HG03469 (cell line): ENCODE results near the gene SLC36A2.
"Not testable (repeated sequence)": the region's sequence is repeated elsewhere in the genome, so short reads cannot be mapped to it uniquely, and the experiment has no call there.

ENCODE experiments used
- ATAC-seq: cut with Tn5 transposase; IDR thresholded peaks from one replicate; pipeline ENCODE4 v1.9.1; 2021; ENCODE audit warnings: mild to moderate bottlenecking, moderate library complexity, moderate number of reproducible peaks; ENCODE audit not compliant: unreplicated experiment

Gene SLC36A2

DNA sequence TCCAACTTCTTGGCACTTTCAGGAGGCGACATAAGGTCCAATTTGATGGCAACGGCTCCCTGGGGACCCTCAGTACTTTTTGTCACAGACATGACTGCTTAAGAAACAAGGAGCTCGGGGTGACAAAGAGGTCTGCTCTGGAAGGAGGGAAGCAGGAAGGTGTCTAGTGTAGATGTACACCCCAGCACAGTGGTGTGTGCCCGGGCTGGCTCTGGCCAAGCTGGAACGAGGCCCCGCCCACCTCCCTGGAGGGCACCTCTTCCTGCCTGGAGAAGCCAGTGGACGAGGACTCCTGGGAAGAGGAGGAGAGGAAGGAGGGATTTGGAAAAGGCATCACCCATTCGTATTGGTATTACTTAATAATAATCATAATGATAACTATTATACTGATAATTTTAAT, at the start of gene SLC36A2:
Gene SLC36A2, minus strand, starts transcription at position 191 of the 400 bp plus-strand sequence. Its CDS starts 99 bp downstream, at position 92.
- ATAC-seq = no peak

DNA sequence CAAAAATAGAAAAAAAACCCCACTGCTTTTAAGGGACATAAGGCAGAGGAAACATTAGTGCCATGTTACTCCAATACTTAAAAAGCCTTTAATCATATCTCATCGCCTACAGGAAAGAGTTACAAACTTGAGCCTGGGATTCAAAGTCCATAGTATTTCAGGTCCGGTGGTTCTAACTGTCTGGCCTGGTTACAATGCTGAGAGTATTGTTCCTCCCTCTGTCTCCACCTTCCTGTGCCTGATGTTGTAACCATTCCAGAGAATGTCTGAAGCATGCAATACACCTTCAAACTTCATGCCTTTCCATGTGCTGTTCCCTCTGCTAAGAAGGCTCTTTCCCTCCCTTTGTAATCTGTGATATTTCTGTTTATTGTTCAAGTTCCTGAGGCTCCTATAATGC, 41.6 kb upstream of the SLC36A2 start:
- no peak for ATAC-seq

- no peak for ATAC-seq
Observed at GRCh38 chr5:151384106-151384505, 36.7 kb upstream of the SLC36A2 start.

DNA sequence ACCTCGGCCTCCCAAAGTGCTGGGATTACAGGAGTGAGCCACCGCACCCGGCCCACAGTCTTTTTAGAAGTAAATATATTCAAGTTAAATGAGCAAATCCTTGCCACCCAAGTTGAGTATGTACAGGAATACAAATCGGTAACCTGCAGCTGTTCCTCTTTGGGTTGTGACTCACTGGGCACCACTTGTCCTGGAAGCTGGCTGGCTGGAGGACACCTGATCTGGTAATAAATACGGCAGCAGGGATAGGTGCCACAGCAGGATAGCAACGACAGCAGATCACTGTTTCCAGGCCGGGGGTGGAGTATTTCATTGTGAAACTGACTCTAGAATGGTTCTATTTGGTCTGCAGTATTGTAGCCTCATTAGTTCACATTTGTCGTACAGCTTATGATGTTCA, 35.7 kb upstream of the SLC36A2 start:
- ATAC-seq = no peak

GRCh38 chr5:151382576-151382975, 35.2 kb upstream of the SLC36A2 start:
- no peak for ATAC-seq

GRCh38 chr5:151381899-151382298, 34.5 kb upstream of the SLC36A2 start:
- ATAC-seq = no peak

GRCh38 chr5:151378616-151379015, 31.3 kb upstream of the SLC36A2 start:
- no peak for ATAC-seq

DNA sequence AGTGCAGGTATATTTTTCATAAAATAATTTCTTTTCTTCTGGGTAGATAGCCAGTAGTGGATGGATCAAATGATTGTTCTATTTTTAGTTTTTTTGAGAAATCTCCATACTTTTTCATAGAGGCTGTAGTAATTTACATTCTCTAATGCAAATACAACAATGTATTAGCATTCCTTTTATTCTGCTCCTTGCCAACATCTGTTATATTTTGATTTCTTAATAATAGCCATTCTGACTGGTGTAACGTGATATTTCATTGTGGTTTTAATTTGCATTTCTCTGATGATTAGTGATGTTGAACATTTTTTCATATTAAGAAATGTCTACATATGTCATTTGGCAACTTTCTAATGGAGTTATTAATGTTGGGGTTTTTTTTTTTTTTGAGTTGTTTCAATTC, 27.2 kb upstream of the SLC36A2 start:
- ATAC-seq = no peak

DNA sequence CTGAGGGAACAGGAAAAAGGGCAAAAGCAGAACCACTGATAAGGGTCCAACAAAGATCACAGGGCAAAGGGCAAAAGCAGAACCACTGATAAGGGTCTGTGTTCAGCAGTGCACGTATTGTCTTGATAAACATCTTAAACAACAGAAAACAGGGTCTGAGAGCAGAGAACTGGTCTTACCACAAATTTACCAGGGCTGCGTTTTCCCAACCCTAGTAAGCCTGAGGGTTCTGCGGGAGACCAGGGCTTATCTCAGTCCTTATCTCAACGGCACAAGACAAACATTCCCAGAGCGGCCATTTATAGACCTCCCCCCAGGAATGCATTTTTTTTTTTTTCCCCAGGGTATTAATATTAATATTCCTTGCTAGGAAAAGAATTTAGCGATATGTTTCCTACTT, 19.7 kb upstream of the SLC36A2 start:
- not testable (repeated sequence) for ATAC-seq

- ATAC-seq = no peak
Observed at GRCh38 chr5:151363673-151364072, 16.3 kb upstream of the SLC36A2 start.

- ATAC-seq = no peak
Observed at GRCh38 chr5:151362970-151363369, 15.6 kb upstream of the SLC36A2 start.

DNA sequence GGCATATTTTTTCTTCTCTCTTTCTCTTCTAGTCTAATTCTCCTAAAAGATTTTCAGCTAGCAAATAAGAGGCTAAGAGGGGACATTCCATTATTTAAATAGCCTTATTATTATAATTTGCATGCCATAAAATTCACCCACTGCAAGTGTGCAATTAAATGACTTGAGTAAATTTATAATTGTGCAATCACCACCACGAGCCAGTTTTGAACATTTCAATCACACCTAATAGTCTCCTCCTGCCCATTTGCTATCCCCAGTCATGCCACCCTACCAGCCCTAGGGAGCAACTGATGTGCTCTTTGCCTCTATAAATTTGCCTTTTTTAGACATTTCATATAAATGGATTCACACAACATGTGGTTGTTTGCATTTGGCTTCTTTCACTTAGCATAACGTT, 12.0 kb upstream of the SLC36A2 start:
- ATAC-seq = no peak

DNA sequence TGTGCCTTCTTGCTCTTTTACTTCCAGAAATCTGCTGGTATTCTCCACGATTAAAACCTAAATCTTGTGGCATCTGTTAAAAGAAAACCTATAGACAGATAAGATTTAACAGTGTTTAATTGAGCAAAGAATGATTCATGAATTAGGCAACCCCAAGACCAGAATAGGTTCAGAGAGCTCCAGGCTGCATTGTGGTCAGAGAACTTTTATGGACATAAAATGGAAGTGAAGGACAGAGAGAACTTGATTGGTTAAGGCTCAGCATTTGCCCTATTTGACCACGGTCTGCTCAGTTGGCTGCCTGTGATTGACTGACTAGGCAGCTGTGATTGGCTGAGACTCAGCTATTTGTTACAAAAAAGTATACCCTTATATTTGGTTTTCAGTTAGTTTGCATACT, 10.4 kb upstream of the SLC36A2 start:
- no peak for ATAC-seq

DNA sequence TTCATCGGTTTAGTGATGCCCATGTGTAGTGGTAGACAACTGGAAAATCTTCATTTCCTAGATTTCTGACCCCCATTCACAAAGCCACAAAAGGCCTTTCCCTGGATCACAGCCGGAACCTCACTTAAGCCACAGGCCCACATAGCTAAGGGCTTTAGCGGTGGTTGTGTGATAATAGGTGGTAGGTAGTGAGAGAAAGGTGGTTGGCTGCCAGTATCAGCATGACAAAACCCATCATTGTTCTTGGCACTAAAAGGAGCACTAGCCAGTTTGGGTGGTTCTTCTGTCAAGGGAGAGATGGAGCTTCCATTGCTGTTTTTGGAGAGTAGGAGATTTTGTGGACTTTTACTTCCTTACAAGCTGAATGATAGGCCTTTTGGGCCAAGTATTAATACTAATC, 9.7 kb upstream of the SLC36A2 start:
- no peak for ATAC-seq

GRCh38 chr5:151351671-151352070, 4.3 kb upstream of the SLC36A2 start:
- no peak for ATAC-seq

GRCh38 chr5:151348789-151349188, 1.4 kb upstream of the SLC36A2 start:
- no peak for ATAC-seq

- no peak for ATAC-seq
Observed at GRCh38 chr5:151345808-151346478, 1.4 kb downstream of the SLC36A2 start.

- ATAC-seq = no peak
Observed at GRCh38 chr5:151345187-151345807, 2.1 kb downstream of the SLC36A2 start.

- ATAC-seq = no peak
Observed at GRCh38 chr5:151344088-151344487, 3.3 kb downstream of the SLC36A2 start.

GRCh38 chr5:151340004-151340403, 7.4 kb downstream of the SLC36A2 start:
- no peak for ATAC-seq

GRCh38 chr5:151338734-151339133, 8.6 kb downstream of the SLC36A2 start:
- ATAC-seq = no peak

GRCh38 chr5:151332857-151333256, 14.5 kb downstream of the SLC36A2 start:
- no peak for ATAC-seq

DNA sequence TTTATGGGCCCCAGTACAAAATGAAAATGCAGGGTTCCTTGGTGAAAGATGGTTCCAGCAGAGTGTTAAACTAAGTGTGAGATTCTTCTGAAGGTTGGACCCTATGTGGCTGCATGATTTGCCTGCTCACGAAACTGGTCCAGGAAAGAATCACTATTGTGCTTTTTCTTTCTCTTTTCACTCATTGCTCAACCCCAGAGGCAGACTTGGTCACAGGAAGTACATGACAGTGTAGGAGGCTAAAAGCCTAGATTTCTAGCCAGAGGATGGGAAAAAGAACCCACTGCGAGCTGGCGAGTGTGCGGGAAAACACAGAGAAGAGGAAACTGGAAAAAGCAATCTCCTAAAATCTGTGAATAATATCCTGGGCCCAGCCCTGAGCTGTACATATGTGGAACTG, 18.6 kb downstream of the SLC36A2 start:
- ATAC-seq = no peak
